Testis (tissue), 2 donors: ENCODE measurements around the gene CDK11B.

ENCODE experiments used
- POLR2A ChIP-seq: fragments of 450-650 bp; IDR thresholded peaks from one replicate; pipeline ENCODE4 v1.6.1; 2017; ENCODE audit warnings: antibody characterized with exemption, mild to moderate bottlenecking, moderate library complexity
- TF ChIP-seq, protein P1 (sequence below), 3 experiments: fragments of 450-650 bp in 2 of 3; fragments of 200-600 bp in 1 of 3; sonication (generic) in 1 of 3; IDR thresholded peaks; one replicate each; pipeline ENCODE4 v1.5.1; 2016 to 2019; ENCODE audit warnings: antibody characterized with exemption in 3 of 3, mild to moderate bottlenecking in 2 of 3, moderate library complexity in 1 of 3

- TF ChIP-seq POLR2A = no peak
- TF ChIP-seq, protein P1, sequence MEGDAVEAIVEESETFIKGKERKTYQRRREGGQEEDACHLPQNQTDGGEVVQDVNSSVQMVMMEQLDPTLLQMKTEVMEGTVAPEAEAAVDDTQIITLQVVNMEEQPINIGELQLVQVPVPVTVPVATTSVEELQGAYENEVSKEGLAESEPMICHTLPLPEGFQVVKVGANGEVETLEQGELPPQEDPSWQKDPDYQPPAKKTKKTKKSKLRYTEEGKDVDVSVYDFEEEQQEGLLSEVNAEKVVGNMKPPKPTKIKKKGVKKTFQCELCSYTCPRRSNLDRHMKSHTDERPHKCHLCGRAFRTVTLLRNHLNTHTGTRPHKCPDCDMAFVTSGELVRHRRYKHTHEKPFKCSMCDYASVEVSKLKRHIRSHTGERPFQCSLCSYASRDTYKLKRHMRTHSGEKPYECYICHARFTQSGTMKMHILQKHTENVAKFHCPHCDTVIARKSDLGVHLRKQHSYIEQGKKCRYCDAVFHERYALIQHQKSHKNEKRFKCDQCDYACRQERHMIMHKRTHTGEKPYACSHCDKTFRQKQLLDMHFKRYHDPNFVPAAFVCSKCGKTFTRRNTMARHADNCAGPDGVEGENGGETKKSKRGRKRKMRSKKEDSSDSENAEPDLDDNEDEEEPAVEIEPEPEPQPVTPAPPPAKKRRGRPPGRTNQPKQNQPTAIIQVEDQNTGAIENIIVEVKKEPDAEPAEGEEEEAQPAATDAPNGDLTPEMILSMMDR (IDR thresholded peaks at IDR 0.05) = no peak
Observed at GRCh38 chr1:1591452-1591851, 67.4 kb downstream of the CDK11B start.
